ENCODE data around the gene P2RY6.
A peak's percentile ranks its signal among the peaks of the same experiment; 100 is the strongest.

Gene P2RY6

DNA sequence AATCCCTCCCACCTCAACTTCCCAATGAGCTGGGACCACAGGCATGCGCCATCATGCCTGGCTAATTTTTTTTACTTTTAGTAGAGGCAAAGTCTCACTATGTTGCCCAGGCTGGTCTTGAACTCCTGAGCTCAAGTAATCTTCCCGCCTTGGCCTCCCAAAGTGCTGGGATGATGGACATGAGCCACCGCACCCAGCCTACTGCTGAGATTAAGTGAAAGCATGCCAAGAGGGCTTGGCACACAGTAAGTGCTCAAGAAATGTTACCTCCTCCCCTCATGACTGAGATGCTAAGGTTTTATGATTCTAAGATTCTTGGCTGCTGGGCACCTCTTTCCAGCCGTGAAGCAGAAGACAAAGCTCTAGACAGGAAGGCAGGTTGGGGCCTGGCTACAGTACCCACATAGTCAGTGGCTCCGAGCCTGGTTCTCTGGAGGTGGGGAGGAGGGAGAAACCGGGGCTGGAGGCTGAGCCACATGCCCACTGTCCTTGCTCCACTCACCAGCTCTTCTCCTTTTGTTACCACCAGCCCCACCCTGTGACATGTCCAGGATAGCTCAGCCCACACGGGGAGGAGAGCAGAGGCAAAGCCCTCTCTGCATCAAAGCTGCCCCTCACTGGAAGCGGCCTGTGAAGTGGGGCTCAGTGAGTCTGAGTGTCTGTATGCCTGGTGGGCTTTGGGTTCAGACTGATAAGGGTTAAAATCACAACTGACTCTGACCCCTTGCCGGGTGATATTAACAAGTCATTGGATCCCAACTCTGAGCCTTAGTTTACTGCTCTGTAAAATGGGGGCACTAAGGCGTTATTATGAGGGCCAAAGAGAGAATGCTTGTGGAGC lies 48.8 kb downstream of the P2RY6 start:
- no peak for DNase-seq

DNA sequence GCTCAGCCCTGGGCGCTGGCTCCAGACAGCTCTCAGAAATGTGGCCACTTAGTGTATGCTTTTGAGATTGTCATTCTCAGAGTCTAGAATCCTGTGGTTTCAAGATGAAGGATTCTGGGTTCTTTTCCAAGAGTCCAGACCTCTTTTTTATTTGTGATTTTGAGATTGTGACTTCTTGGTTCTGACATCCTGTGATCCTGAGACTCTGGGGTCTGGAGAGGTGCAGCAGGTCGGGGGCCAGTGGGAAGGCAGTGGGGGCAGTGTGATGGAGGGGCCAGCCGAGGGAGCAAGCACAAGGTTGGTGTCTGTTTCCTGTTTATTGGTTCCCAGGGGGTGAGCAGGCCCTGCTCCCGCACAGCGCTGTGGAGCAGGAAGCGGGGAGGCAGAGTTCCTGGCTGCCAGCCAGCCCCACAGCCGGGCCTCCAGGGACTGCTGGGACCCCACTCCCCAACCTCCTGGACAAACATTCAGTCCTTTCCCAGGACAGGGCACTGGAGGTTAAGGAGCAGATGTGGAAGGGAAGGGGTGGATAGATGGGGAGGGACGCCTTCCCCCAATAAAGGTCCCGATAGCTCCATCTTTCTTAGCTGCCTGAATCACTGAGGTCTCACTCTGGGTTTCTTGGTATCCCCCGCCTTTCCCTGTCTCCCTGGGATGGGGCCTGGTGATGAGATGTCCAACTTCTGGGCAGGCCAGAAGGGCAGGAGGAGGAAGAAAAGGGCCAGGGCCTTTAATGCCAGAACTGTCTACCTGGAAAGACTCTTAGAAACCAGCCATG lies 49.7 kb downstream of the P2RY6 start:
- no peak for DNase-seq

DNA sequence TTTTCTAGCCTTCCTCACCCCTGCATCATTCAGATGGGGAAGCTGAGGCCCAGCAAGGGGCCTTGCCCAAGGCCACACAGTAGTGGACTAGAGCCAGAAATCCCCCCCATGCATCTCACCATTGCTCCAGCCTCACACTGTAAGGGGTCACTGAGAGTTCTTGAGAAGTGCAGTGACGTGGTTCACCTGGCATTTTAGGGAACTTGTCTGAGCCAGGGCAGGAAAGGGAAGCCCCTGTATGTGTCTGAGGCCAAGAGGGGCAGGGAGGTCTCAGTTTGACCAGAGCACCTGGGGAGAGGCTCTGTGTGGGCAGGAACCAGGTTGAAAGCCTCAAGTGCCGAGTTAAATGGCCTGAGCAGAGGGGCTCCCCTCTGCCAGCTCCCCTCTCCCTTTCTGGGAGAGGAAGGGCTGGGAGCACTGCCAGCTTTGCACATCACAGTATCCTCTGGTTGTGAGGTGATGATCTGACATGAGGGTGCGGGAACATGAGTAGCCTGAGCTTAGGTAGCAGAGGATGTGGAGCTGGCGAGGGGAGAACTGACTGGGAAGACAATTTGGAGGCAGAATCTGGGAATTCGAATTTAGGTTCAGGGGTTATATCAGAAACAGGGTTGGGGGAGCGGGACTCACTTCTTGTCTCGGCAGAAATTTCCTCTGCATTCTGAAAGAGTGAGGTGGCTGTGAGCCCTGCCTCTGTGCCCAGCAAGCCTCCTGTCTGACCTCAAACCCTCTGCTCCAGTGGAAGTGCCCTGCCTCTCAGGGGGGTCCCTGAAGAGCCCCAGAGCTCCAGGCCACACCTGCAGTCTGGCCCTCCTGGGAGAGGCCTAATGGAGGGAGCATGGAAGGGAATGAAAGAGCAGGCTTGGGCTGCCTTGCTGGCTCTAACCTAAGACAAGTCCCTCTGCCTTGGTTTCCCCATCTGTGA lies 50.5 kb downstream of the P2RY6 start:
- no peak for DNase-seq

DNA sequence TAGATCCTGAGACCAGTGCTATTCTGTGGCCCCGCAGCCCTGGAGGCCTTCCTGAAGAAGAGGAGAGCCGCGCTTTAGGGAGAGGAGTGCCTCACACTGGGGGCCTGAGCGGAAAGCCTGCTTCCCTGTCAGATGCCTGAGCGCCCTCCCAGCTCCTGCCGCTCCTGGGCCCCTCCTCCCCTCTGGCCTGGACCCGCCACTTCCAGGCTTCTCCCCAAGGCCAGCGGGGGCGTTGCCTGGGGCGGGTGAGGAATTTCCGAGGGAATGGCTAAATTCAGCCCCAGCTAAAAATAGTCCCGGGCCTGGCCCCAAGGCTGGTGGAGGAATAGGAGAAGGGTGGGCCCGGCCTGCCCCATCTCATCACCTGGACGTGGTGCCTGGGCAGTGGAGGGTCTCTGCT lies 51.3 kb downstream of the P2RY6 start:
- no peak for DNase-seq

DNA sequence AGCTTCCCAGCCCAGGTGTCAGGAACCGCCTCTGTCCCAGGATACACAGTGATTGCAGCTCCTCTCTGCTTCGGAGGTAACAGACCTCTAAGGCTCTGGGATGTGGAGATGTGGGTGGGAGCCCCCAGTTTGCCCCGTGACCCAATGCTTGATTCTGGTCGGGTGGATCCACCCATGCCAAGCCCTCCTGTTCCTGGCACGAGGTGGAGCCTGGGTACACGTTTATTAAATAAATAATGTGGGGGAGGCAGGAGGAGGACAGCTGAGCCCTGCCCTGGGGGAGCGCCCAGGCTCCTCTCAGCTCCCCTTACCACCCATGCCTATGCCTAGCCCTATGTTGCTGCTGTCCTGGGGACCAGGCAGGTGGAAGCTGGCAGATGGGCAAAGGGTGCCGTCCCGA lies 52.0 kb downstream of the P2RY6 start:
- no peak for DNase-seq

DNA sequence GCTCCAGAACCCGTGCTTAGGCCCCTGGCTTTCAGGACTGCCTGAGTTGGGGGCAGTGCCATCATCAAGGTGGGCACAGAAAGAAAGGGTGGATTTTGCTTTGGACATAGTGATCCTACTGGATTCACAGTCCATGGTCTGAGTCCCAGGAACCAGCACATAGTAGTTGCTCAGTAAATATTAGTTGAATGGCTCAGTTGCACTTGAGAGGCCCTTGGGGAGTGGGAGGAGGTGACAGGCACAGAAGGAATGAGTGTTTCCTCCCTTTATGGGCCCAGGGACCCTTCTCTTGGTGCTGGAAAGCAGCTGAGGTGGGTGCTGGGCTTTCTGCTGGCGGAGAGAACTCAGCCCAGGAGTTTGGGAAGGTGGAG lies 52.5 kb downstream of the P2RY6 start:
- DNase-seq: no peak

DNA sequence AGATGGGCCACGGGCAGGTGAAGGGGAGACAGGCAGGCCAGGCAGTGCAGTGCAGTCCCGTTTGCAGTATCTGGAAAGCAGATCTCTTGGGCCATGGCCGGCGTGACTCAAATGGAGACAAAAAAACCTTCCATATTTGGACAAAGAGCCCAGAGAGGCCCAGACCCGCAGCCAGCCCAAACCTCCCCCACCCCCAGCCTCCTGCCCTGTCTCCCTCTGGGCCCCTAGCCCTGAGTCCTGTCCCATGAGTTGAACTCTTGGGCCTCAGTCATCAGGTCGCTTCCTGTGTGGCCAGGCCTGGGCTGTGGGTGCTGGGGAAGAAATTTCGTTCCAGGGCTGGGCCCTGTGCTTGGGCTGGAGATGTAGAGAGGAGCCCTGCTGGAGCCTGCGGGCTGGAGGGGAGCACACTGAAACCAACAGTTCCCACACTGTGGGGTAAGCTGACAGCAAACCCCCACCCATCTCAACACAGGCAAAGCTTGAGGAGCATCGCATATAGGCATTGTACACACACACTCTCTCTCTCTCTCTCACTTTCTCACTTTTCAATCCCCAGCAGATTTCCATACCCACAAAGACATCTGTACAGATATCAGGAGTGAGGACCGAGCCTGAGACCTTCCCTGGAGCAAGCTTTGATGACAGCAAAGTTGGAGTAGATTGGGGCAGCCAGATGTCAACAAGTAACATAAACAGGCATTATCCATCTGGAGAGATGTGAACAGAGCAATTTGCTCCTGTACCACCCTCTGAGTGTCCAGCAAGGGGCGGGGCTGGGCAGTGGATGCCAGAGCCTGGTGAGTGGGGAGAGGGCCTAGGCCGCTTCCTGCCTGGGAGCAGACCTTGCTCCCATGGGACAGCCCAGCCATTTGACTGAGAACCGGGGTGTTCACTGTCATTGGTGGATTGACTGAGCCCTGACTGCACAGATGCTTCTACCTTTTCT lies 53.2 kb downstream of the P2RY6 start:
- no peak for DNase-seq

DNA sequence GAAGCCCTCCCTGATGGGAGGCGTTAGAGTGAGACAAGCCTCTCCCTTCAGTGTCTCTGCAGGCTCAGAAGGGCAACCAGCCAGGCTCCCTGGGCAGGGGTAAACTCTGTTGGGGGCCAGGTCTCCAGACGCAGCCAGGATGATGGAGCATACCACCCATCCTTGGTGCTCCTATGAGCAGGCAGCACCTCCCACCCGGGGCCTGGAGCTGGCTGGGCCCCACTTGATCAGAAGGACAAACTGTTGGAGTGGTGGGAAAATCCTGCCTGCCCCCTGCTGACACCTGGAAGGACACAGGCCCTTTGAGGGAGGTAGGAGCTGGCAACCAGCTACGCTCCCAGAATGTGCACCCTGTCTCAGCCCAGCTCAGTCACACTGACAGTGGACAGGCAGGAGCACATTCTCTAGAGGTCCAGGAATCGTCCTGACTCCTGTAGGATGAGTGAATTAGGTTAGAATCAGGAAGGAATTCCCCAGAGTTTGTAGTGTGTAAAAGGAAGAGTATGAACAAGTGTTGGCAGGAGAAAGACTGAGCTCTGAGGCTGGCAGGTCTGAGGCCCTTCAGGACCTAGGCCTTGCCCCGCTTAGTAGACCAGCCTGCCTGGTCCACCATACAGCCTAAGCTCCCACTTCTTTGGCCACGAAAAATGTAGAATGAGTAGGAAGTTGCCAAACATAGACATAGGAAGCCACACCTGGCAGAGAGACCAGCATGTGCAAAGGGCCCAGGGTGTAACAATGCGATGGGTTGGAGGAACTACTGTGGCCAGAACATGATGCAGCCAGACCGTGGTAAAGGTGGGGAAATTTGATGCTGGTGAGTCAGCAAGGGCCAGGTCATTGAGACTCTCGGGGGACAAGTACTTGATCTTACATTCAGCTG lies 55.0 kb downstream of the P2RY6 start:
- DNase-seq: no peak

DNA sequence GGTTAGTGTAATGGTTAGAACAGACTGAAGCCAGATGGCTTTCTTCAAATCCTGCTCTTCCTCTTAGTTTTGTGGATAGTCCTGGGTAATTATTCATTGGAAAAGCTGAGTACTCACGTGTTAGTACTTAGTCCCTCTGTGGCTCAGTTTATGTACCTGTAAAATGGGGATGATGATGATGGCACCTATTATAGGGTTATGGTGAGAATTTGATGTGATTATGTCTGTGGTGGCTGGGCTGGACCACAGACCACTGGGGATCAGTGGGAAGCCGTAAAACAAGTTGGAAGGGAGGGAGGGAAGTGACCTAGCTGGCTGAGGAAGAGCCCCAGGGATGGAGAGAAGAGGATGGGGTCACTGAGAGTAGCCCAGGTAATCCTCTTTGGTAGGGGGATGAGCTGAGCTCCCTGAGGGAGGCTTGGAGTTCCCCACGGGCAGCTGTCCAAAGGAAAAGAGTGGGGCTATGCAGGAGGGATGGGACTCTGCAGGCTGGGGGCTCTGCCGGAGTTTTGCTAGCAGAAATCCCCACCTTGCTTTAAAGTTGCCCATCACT lies 55.8 kb downstream of the P2RY6 start:
- DNase-seq: no peak

DNA sequence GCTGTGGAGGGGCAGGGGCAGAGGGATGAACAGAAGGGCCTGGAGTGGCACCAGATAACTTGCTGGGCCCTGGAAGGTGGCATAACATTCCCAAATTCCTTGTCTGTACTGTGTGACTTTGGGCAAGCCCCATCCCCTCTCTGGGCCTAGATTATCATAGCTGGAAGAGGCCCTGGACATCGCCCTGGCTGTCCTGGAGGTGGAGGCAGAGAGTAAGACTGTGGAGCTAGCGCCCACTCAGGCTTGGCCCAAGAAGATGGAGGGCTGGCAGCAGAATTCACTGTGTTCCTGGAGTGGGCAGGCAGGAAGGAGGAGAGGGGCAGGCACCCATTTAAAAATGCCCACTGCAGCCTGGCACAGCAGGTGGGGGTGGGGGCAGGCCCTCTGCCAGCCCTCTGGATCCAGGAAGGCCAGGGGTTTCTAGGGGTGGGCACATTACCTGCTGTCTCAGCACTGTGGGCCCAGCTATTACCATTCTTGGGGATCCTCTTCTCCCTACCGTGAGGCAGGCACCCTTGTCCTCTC lies 58.5 kb downstream of the P2RY6 start:
- DNase-seq: no peak

DNA sequence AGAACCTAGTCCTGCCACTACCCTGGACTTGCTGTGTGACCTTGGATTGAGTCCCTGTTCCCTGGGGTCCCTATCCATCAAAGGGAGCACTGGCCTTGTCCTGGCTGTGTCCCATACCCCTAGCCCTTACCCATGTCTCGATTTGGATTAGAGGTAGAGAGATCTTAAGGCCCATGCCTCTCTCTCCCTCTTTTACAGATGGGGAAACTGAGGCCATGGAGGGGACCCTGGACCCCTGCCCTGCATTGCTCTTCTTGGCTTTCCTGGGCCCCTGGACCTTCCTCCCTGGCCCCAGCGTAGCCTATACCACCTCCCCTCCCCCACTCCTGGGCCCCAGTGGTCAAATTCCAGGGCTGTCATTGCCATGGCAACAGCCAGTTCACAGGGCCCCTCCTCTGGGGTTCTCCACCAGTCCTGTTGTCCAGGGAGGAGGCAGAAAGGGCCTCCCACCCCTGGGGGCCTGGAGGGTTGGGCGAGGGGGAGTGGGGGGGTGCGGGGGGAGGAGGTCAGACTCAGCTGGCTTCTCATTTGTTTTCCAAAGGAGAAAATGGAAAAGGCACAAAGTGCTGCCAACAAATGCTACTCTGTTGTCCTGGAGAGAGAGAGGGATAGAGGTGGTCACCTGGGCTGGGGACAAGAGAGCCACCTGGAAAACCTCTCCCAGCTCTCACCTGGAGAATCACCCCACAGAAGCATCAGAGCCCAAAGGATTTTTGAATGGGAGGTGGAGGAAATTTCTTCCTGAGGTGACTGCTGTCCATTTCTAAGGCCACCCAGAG lies 59.2 kb downstream of the P2RY6 start:
- DNase-seq: no peak

DNA sequence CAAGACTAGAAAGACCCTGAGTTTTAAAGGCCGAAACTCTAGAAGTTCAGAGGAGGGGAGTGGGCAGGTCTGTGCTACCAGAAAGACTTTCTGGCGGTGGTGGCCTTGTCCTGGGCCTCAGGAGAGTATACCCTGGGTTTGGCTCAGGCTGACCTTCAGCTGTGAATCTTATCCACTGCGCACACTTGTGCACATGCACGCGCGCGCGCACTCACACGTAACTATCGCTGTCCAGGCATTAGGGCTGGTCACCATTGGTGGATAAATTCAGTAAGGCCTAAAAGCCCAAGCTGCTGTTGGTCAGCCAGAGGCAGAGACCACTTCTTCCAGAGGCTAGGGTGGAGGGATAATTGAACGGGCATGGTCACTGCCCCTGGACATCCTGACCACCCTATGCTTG lies 61.0 kb downstream of the P2RY6 start:
- DNase-seq: no peak

DNA sequence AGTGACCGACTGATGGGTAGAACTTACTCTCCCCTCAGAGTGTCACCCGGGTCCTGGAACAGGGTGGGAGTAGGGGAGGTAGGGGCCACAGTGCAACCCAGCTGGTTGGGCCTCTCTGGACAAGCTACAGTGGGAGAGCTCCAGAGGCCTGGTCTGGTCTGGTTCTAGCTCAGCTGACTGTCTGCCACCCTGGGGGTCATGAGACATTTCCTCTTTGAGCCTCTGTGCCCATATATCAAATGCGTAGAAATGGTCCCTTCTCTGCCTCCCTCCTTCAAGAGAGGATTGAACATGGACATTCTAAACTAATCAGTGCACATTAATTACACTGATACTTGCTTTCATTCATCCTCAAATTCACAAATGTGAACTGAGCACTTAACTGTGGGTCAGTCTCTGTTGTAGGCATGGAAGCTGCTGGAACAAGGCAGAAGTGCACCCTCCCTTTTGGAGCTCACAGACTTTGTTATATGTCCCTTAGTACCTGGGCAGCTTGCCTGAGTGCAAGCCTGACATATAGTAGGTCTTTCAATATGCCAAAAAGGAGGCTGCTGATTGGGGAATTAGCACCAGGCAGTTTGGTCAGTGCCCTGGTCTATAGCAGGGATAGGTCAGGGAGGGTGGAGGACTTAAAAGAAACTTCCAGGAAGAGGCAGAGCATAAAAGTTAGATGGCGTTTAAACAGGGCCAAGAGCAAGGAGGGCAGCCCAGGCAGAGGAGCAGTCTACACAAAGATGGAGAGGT lies 61.7 kb downstream of the P2RY6 start:
- no peak for DNase-seq

DNA sequence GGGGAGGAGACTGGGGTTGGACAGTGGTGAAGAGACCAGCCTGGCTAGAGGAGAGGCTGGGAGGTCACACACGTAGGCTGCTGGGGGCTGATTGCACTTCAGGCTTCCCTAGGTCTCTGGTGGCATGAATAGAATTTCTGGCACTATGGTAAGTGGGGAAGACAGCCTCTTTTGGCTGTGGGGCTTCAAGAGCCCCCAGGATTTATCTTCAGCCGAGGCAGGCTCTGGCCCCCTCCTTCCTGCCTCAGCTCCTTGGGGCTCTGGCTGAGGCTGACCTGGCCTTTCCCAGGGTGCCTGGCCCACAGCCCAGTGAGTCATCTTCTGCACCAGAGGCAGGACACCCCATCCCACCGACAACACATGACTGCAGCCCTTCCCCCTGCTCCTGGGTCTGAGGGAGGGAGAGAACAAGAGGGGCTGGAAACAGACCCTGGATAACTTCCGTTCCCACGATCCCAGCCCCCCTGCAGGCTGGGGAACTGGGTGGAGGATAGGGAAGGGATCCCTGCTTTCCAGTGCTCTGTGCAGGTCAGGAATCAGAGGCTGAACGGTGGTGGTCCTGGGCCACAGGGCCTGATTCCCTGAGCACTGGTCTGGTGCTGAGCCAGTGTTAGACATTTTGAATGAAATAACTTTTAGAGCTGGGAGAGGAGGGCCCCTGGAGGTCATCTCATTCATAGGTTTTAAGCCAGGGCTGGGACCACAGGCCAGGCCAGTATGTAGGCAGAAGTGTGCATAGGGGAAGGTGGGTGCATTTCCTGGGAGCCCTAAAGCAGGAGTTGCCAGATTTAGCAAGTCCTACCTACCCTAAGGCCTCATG lies 62.5 kb downstream of the P2RY6 start:
- DNase-seq: no peak

DNA sequence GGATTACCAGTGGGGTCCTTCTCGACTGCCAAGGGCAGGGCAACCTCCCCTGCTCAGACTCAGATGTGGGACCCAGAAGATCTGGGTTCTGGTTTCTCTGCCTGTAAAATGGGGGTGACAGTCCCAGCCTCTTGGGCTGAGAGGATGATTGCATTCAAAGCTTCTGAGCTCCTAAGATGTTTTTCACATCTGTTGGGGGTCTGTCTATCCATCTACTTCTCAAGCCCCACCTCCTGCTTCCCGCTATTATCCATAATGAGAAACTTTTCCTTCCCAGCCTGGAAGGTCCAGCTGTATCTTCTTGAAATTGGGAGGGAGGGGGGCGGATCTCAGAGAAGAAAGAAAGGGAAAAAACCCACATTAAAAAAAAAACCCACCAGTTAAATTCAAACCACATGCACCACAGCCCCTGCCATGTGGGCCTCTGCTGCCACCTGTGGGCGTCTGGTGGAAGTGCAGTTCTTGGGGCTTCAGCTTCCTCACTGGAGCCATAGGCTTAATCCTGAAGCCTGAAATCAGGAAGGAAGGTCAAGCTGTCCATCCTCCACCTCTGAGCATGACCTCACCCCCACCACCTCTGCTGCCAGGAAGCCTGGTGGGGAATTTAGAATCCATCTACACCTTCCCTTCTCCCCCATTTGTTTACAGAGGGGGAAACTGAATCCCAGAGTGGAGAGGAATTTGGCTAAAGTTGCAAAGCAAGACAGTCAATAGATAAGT lies 63.2 kb downstream of the P2RY6 start:
- peak; percentile 55 for DNase-seq

DNA sequence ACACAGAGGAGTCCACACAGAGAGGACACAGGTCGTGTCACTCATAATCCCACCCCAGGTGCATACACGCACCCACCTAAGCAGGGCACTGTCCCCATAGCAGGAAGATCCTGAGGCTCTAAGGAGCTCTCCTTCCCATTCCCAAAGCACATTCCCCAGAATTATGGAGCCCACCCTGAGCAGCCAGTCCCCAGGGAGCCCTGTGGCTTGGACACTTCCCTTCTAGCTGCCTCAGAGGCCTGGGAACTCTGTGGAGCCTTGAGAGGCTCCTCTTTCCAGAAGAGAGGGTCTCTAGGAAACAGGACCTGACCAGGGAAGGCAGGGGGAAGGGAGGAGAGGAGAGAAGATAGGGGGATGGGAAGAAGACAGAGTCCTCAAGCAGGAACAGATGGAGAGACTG lies 65.7 kb downstream of the P2RY6 start:
- no peak for DNase-seq

DNA sequence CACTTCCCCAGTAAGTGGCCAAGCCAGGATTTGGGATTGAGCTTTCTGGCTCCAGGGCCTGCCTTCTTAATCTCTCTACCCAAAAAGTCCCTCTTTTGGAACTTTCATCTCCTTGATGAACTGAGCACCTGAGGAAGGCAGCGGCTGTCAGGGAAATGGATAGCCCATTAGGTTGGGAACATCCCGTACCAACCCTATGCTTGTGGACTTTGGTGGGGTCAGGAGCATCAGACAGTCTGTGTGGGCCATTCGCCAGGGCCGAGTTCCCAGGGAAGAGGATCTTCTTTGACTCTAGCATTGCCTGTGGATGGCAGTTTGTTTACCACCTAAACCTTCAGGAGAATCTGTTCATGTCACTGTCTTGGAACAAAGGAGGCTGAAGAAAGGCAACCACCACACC lies 66.1 kb downstream of the P2RY6 start:
- no peak for DNase-seq

Measured in NCI-H2107 (cell line).